HG03457 (cell line): ENCODE results near the gene AXIN2.
"Not testable (repeated sequence)": the region's sequence is repeated elsewhere in the genome, so short reads cannot be mapped to it uniquely, and the experiment has no call there.

Source experiments
- ATAC-seq: cut with Tn5 transposase; IDR thresholded peaks from one replicate; pipeline ENCODE4 v1.9.1; 2021; ENCODE audit warnings: moderate number of reproducible peaks; ENCODE audit not compliant: unreplicated experiment

Gene AXIN2

GRCh38 chr17:65538675-65539529 is 22.5 kb downstream of the AXIN2 start:
- no peak for ATAC-seq

GRCh38 chr17:65537845-65538674 is 23.4 kb downstream of the AXIN2 start:
- no peak for ATAC-seq

- ATAC-seq = no peak
These were observed 24.1 kb downstream of the AXIN2 start for GRCh38 chr17:65537343-65537844.

GRCh38 chr17:65536573-65537342 is 24.7 kb downstream of the AXIN2 start:
- no peak for ATAC-seq

- no peak for ATAC-seq
These were observed 25.5 kb downstream of the AXIN2 start for GRCh38 chr17:65535777-65536572.

GRCh38 chr17:65533852-65534457 is 27.5 kb downstream of the AXIN2 start:
- no peak for ATAC-seq

- no peak for ATAC-seq
These were observed 28.2 kb downstream of the AXIN2 start for GRCh38 chr17:65533056-65533745.

GRCh38 chr17:65532101-65532890 is 29.2 kb downstream of the AXIN2 start:
- no peak for ATAC-seq

- ATAC-seq = no peak
These were observed 30.0 kb downstream of the AXIN2 start for GRCh38 chr17:65531256-65532100.

GRCh38 chr17:65530523-65531255 is 30.8 kb downstream of the AXIN2 start:
- no peak for ATAC-seq

GRCh38 chr17:65529761-65530522 is 31.5 kb downstream of the AXIN2 start:
- no peak for ATAC-seq

- ATAC-seq = no peak
These were observed 32.3 kb downstream of the AXIN2 start for GRCh38 chr17:65529040-65529633.

- no peak for ATAC-seq
These were observed 33.4 kb downstream of the AXIN2 start for GRCh38 chr17:65527857-65528591.

GRCh38 chr17:65527381-65527780 is 34.1 kb downstream of the AXIN2 start:
- no peak for ATAC-seq

- ATAC-seq = not testable (repeated sequence)
These were observed 34.6 kb downstream of the AXIN2 start for GRCh38 chr17:65526854-65527253.
